Measurements from ENCODE around the gene ARPC3. TPM values are rescaled to one million over a fixed set of nuclear protein-coding genes. Genes with fewer than 3 reads are reported as not detected.
"Not testable (repeated sequence)": the region's sequence is repeated elsewhere in the genome, so short reads cannot be mapped to it uniquely, and the experiment has no call there.

Gene ARPC3
- total RNA-seq, 1 donor from 2014 or later: 226 TPM

DNA sequence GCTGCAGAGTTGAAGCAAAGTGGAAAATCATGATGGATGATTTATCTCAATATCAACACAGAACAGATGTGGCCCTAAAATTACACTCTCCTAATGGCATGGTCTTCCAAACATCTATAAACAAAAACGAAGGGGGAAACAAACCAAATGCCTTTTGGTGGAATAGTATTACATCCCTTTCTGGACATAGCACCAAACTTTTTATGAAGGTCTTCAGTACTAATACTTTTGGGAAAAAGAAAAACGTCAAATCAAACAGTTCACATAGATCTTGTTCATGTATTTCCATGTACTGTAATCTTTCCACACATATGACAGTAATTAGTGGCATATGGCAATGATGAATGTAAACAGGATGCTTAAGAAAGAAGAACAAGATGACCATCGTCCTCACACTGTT, 23.7 kb downstream of the ARPC3 start:
- Mint-ChIP-seq H3K27me3 (ENCODE audit: low read depth) (no peaks in the 10 kb centered on the region), H3K4me3 (ENCODE audit: unreplicated experiment) (no peak overlapping the region), H3K9me3 (ENCODE audit: low read depth) (no peaks in the 10 kb centered on the region), H3K4me1 (ENCODE audit: low read depth) (peaks cover 9% of the 10 kb centered on the region), H3K36me3 (ENCODE audit: low read depth) (no peaks in the 10 kb centered on the region), H3K27ac (ENCODE audit: unreplicated experiment) (no peak overlapping the region)
- DNase-seq (ENCODE audit: low spot score): no peak
- TF ChIP-seq, protein P1, sequence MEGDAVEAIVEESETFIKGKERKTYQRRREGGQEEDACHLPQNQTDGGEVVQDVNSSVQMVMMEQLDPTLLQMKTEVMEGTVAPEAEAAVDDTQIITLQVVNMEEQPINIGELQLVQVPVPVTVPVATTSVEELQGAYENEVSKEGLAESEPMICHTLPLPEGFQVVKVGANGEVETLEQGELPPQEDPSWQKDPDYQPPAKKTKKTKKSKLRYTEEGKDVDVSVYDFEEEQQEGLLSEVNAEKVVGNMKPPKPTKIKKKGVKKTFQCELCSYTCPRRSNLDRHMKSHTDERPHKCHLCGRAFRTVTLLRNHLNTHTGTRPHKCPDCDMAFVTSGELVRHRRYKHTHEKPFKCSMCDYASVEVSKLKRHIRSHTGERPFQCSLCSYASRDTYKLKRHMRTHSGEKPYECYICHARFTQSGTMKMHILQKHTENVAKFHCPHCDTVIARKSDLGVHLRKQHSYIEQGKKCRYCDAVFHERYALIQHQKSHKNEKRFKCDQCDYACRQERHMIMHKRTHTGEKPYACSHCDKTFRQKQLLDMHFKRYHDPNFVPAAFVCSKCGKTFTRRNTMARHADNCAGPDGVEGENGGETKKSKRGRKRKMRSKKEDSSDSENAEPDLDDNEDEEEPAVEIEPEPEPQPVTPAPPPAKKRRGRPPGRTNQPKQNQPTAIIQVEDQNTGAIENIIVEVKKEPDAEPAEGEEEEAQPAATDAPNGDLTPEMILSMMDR (IDR thresholded peaks at IDR 0.05): no peak

DNA sequence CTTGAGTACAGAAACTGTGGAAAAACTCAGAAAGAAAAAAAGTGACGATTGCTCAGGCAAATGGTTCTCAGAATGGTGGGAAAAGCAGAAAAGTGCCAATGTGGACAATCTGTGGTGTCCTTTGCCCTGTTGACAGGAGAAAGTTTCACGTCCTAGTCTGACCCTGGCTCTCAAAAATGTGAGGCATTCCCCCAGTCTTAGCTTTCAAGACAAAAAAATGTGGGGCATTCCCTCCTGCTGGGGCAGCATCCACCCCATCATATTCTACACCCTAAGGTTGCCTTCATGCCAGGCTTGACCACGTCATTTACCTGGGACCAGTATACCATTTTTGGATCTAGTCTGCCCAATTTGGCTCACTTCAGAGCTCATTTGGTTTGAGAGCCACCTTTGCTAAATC, 25.9 kb downstream of the ARPC3 start:
- Mint-ChIP-seq H3K4me1 (ENCODE audit: low read depth) (peaks cover 7% of the 10 kb centered on the region), H3K36me3 (ENCODE audit: low read depth) (no peaks in the 10 kb centered on the region), H3K27me3 (ENCODE audit: low read depth) (no peaks in the 10 kb centered on the region), H3K4me3 (ENCODE audit: unreplicated experiment) (no peak overlapping the region), H3K9me3 (ENCODE audit: low read depth) (no peaks in the 10 kb centered on the region), H3K27ac (ENCODE audit: unreplicated experiment) (no peak overlapping the region)
- DNase-seq (ENCODE audit: low spot score): no peak
- TF ChIP-seq, protein P1 (IDR thresholded peaks at IDR 0.05): no peak

DNA sequence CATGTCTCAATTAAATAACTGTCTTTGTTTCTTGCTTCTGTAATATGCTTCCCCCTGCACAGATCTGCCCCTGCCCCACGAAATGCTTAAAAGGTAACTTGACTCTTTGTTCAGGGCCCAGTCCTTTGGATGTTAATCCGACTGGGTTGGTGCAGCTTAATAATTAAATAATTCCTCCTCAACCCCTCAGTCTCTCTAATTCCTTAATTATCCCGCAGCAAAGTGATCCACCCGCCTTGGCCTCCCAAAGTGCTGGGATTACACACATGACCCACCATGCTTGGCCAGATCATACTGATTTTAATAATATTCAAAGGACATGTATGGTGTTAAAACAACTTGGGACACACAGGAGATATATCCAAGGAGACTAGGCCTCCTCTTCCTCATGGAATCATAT, 28.4 kb downstream of the ARPC3 start:
- Mint-ChIP-seq H3K36me3 (ENCODE audit: low read depth) (no peaks in the 10 kb centered on the region), H3K27me3 (ENCODE audit: low read depth) (no peaks in the 10 kb centered on the region), H3K4me3 (ENCODE audit: unreplicated experiment) (no peak overlapping the region), H3K9me3 (ENCODE audit: low read depth) (no peaks in the 10 kb centered on the region), H3K4me1 (ENCODE audit: low read depth) (peaks cover 7% of the 10 kb centered on the region), H3K27ac (ENCODE audit: unreplicated experiment) (no peak overlapping the region)
- TF ChIP-seq, protein P1 (IDR thresholded peaks at IDR 0.05): no peak
- no peak for DNase-seq (ENCODE audit: low spot score)

DNA sequence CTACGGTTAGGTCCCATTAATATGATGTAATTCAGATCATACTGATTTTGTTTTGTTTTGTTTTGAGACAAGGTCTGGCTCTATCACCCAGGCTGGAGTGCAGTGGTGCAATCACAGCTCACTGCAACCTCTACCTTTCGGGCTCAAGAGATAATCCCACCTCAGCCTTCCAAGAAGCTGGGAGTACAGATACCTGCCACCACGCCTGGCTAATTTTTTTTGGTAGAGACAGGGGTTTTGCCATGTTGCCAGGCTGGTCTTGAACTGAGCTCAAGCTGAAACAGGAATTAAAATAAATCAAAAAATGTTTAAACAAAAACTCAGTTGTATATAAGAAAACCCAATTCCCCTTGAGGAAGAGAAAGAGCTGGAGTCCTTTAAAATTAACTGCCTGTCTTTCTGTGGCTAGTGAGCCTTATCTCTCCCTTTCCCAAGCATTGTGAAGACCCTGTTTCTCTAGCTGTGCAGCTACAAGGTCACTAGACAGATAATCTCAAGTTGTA, 28.9 kb downstream of the ARPC3 start:
- no peak for DNase-seq (ENCODE audit: low spot score)
- H3K4me3 Mint-ChIP-seq (ENCODE audit: unreplicated experiment): no peak overlapping the region
- H3K27me3 Mint-ChIP-seq (ENCODE audit: low read depth): no peaks in the 10 kb centered on the region
- H3K36me3 Mint-ChIP-seq (ENCODE audit: low read depth): no peaks in the 10 kb centered on the region
- TF ChIP-seq, protein P1 (IDR thresholded peaks at IDR 0.05): no peak
- no peak overlapping the region for H3K27ac Mint-ChIP-seq (ENCODE audit: unreplicated experiment)
- H3K4me1 Mint-ChIP-seq (ENCODE audit: low read depth): peaks cover 7% of the 10 kb centered on the region
- no peaks in the 10 kb centered on the region for H3K9me3 Mint-ChIP-seq (ENCODE audit: low read depth)

DNA sequence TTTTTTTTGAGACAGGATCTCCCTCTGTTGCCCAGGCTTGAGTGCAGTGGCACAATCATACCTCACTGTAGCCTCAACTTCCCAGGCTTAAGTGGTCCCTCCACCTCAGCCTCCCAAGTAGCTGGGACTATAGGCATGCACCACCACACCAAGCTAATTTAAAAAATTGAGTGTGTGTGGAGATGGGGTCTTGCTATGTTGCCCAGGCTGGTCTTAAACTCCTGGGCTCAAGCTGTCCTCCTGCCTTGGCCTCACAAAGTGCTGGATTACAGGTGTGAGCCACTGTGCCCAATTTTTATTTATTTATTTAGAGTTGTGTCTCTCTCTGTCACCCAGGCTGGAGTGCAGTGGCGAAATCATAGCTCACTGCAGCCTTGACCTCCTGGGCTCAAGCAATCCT, 29.5 kb downstream of the ARPC3 start:
- not testable (repeated sequence) for H3K36me3 Mint-ChIP-seq (ENCODE audit: low read depth); H3K27me3 Mint-ChIP-seq (ENCODE audit: low read depth); H3K9me3 Mint-ChIP-seq (ENCODE audit: low read depth); H3K4me3 Mint-ChIP-seq (ENCODE audit: unreplicated experiment); DNase-seq (ENCODE audit: low spot score); H3K4me1 Mint-ChIP-seq (ENCODE audit: low read depth); H3K27ac Mint-ChIP-seq (ENCODE audit: unreplicated experiment)

DNA sequence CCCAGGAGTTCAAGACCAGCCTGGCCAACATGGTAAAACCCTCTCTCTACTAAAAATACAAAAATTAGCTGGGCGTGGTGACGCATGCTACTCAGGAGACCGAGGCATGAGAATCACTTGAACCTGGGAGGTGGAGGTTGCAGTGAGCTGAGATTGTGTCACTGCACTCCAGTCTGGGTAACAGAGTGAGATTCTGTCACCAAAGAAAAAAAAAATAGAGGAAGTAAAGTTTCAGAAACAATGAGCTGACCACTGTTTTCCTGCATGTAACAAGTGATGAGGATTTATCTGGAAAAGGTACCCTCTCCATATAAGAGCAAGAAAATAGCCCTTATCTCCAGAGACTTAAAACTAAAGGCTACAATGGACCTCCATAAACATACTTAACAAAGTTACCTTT, 33.0 kb downstream of the ARPC3 start:
- H3K9me3 Mint-ChIP-seq (ENCODE audit: low read depth); H3K4me1 Mint-ChIP-seq (ENCODE audit: low read depth); H3K4me3 Mint-ChIP-seq (ENCODE audit: unreplicated experiment); H3K27me3 Mint-ChIP-seq (ENCODE audit: low read depth); DNase-seq (ENCODE audit: low spot score); H3K27ac Mint-ChIP-seq (ENCODE audit: unreplicated experiment); H3K36me3 Mint-ChIP-seq (ENCODE audit: low read depth): not testable (repeated sequence)

DNA sequence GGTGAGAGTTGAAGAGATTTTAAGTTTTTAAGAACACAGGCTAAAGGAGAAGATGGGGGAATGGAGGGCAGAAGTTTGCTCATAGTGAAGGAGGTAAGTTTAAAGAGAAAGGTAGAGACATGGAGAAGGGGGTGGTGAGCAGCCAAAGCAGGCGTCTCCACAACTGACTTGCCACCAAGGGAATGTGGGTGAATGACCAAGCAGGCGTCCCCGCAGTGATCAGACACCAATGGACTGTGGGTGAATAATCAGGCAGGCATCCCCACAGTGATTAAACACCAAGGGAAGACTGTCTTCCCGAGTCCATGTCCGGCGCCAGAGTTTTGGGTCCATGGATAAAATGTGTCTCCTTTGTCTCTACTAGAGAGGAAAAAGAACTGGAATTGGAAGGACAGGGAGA, 40.1 kb downstream of the ARPC3 start:
- not testable (repeated sequence) for H3K36me3 Mint-ChIP-seq (ENCODE audit: low read depth); H3K9me3 Mint-ChIP-seq (ENCODE audit: low read depth); DNase-seq (ENCODE audit: low spot score); H3K27ac Mint-ChIP-seq (ENCODE audit: unreplicated experiment); H3K4me1 Mint-ChIP-seq (ENCODE audit: low read depth); H3K27me3 Mint-ChIP-seq (ENCODE audit: low read depth); H3K4me3 Mint-ChIP-seq (ENCODE audit: unreplicated experiment)

DNA sequence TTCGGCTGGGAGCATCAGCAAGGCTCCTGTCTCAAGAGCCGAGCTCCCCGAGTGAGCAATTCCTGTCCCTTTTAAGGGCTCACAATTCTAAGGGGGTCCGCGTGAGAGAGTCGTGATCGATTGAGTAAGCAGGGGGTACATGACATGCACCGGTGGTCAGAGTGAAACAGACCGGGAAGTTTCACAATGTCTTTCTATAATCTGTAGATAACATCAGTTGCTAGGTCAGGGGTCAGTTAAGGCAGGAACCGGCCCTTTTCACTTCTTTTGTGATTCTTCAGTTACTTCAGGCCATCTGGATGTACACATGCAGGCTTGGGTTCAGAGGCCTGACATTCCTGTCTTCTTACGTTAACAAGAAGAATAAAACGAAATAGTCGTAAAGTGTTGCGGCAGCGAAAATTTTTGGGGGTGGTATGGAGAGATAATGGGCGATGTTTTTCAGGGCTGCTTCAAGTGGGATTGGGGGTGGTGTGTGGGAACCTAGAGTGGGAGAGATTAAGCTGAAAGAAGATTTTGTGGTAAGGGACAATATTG, 44.9 kb downstream of the ARPC3 start:
- not testable (repeated sequence) for H3K4me3 Mint-ChIP-seq (ENCODE audit: unreplicated experiment); H3K9me3 Mint-ChIP-seq (ENCODE audit: low read depth); H3K27me3 Mint-ChIP-seq (ENCODE audit: low read depth); H3K27ac Mint-ChIP-seq (ENCODE audit: unreplicated experiment); H3K36me3 Mint-ChIP-seq (ENCODE audit: low read depth); DNase-seq (ENCODE audit: low spot score)
- peaks cover 28% of the 10 kb centered on the region for H3K4me1 Mint-ChIP-seq (ENCODE audit: low read depth)

All from chondrocyte (in vitro differentiated cells).